Measurements from ENCODE around the gene LSS.
"Not testable (repeated sequence)": the region's sequence is repeated elsewhere in the genome, so short reads cannot be mapped to it uniquely, and the experiment has no call there.

The LSS gene

GRCh38 chr21:46205766-46206162, 22.8 kb downstream of the LSS start:
- no peak for TF ChIP-seq CTCF (IDR thresholded peaks at IDR 0.05; ENCODE audit: low read length, missing control alignments)
- no peak overlapping the region for H3K4me3 ChIP-seq (replicated peaks; ENCODE audit: low read depth, low read length)
- no peak for DNase-seq (ENCODE audit: low read depth)

GRCh38 chr21:46205166-46205565, 23.4 kb downstream of the LSS start:
- DNase-seq (ENCODE audit: low read depth), result no peak
- no peak for TF ChIP-seq CTCF (IDR thresholded peaks at IDR 0.05; ENCODE audit: low read length, missing control alignments)

GRCh38 chr21:46203203-46203600, 25.4 kb downstream of the LSS start:
- no peak for DNase-seq (ENCODE audit: low read depth)
- no peak overlapping the region for H3K4me3 ChIP-seq (replicated peaks; ENCODE audit: low read depth, low read length)
- no peak for TF ChIP-seq CTCF (IDR thresholded peaks at IDR 0.05; ENCODE audit: low read length, missing control alignments)

More at GRCh38 chr21:46205166-46205565, 23.4 kb downstream of the LSS start:
- H3K4me3 ChIP-seq (replicated peaks; ENCODE audit: low read depth, low read length), result no peak overlapping the region

- no peak overlapping the region for H3K4me3 ChIP-seq (replicated peaks; ENCODE audit: low read depth, low read length)
- DNase-seq (ENCODE audit: low read depth), result no peak
- no peak for TF ChIP-seq CTCF (IDR thresholded peaks at IDR 0.05; ENCODE audit: low read length, missing control alignments)
These were observed 25.9 kb downstream of the LSS start for GRCh38 chr21:46202592-46203202.

GRCh38 chr21:46200877-46201803, 27.4 kb downstream of the LSS start:
- H3K4me3 ChIP-seq (replicated peaks; ENCODE audit: low read depth, low read length), result not testable (repeated sequence)

GRCh38 chr21:46199436-46200373, 28.9 kb downstream of the LSS start:
- no peak for TF ChIP-seq CTCF (IDR thresholded peaks at IDR 0.05; ENCODE audit: low read length, missing control alignments)
- H3K4me3 ChIP-seq (replicated peaks; ENCODE audit: low read depth, low read length), result no peak overlapping the region
- no peak for DNase-seq (ENCODE audit: low read depth)

More at GRCh38 chr21:46200877-46201803, 27.4 kb downstream of the LSS start:
- not testable (repeated sequence) for DNase-seq (ENCODE audit: low read depth)

- no peak for DNase-seq (ENCODE audit: low read depth)
- no peak for TF ChIP-seq CTCF (IDR thresholded peaks at IDR 0.05; ENCODE audit: low read length, missing control alignments)
- no peak overlapping the region for H3K4me3 ChIP-seq (replicated peaks; ENCODE audit: low read depth, low read length)
These were observed 31.8 kb downstream of the LSS start for GRCh38 chr21:46196733-46197132.

All from fibroblast of pulmonary artery (primary cell).